Transverse colon (tissue), 4 donors: ENCODE measurements around the gene KLHL36. TPM values are rescaled to one million over a fixed set of nuclear protein-coding genes. Genes with fewer than 3 reads are reported as not detected.
A peak's percentile ranks its signal among the peaks of the same experiment; 100 is the strongest.

Experiments used
- DNase-seq: peaks from one replicate; pipeline ENCODE4 v3.0.0-alpha.2; 2019
- H3K27ac ChIP-seq, 4 donors: fragments of 200-600 bp; sonication (generic); 2 replicates each; pipeline ENCODE4 v1.5.1; 2016 to 2018; ENCODE audit warnings: inconsistent platforms in 4 of 4
- H3K27me3 ChIP-seq: fragments of 200-600 bp; sonication (generic); 2 replicates; pipeline ENCODE4 v1.5.1; 2017; ENCODE audit warnings: inconsistent platforms
- H3K36me3 ChIP-seq, 4 donors: fragments of 200-600 bp; sonication (generic); 2 replicates each; pipeline ENCODE4 v1.5.1; 2017 to 2019; ENCODE audit warnings: inconsistent platforms in 4 of 4
- H3K4me1 ChIP-seq, 4 donors: fragments of 200-600 bp; sonication (generic); 2 replicates each; pipeline ENCODE4 v1.5.1; 2017 to 2020; ENCODE audit warnings: inconsistent platforms in 4 of 4
- H3K4me3 ChIP-seq, 4 donors: fragments of 200-600 bp; sonication (generic); 1 replicate in 1 of 4; 2 replicates in 3 of 4; pipeline versions ENCODE4 v1.5.1 to v1.6.1; 2017 to 2019; ENCODE audit warnings: inconsistent platforms in 4 of 4
- H3K9me3 ChIP-seq, 2 donors: fragments of 200-600 bp; sonication (generic); 2 replicates each; pipeline ENCODE4 v1.5.1; 2017 to 2019; ENCODE audit warnings: inconsistent platforms in 2 of 2
- EP300 ChIP-seq: sonication (generic); formaldehyde crosslinking; IDR thresholded peaks from one replicate; pipeline ENCODE4 v1.6.1; 2017; ENCODE audit warnings: antibody characterized with exemption, low read depth
- POLR2A ChIP-seq: fragments of 450-650 bp; IDR thresholded peaks from one replicate; pipeline ENCODE4 v1.6.1; 2016; ENCODE audit warnings: antibody characterized with exemption, mild to moderate bottlenecking, moderate library complexity
- POLR2AphosphoS5 ChIP-seq, 3 donors: sonication (generic); formaldehyde crosslinking; IDR thresholded peaks; one replicate each; pipeline ENCODE4 v1.6.1; 2016; ENCODE audit warnings: antibody characterized with exemption in 3 of 3
- WGBS, 2 donors: methylation state at CpG; one replicate each; pipeline ENCODE4 v1.1.5; 2018; ENCODE audit warnings: low coverage in 1 of 2; 5-methylcytosine and 5-hydroxymethylcytosine counted together
- in situ Hi-C, 4 donors: fragments of 200-750 bp; cut with MboI; loops; one replicate each; pipeline versions ENCODE4 v1.15.0 to v1.15.1; 2017; ENCODE audit warnings: low sequenced_read_pairs in 3 of 4, low pct_ligation_motif_present in 1 of 4, low pct_unique_long_range_greater_than_20kb in 1 of 4
- intact Hi-C: fragments of 100-400 bp; cut with DNase I; formaldehyde crosslinking; loops from one replicate; pipeline ENCODE4 v1.15.1; 2023; ENCODE audit warnings: low total_unique reads
- total RNA-seq, 4 donors: library from RNA; depleted of rRNA; stranded (reverse); fragments of >200 nt; gene quantifications; one replicate each; pipeline ENCODE4 v1.1.0, GENCODE V29; 2016
- TF ChIP-seq, protein P1 (sequence below), 5 experiments: fragments of 200-600 bp in 3 of 5; fragments of 450-650 bp in 2 of 5; sonication (generic) in 3 of 5; IDR thresholded peaks; 1 replicate in 2 of 5; 2 replicates in 3 of 5; pipeline ENCODE4 v1.5.1; 2016 to 2017; ENCODE audit warnings: antibody characterized with exemption in 5 of 5, inconsistent platforms in 3 of 5, mild to moderate bottlenecking in 2 of 5, moderate library complexity in 1 of 5

The KLHL36 gene
- total RNA-seq, 4 donors from 2014 or later: 38.0 to 75.5 (median 66.7) TPM

DNA sequence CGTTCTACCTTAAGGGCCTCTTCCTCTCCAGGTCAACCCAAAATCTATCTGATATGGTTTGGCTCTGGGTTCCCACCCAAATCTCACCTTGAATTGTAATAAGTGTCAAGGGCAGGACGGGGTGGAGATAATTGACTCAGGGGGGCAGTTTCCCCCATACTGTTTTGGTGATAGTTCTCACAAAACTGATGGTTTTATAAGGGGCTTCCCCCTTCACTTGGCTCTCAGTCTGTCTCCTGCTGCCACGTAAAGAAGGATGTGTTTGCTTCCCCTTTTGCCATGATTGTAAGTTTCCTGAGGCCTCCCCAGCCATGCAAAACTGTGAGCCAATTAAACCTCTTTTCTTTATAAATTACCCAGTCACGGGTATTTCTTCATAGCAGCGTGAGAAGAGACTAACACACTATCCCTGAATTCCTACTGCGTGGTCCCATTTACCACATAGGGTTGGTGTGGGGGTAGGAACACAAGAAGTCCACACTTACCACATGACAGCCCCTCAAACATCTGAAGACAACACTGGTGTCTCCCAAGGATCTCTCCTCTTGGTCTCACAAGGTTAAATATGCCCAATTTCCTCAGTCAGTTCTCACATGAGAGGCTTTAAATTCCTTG is 38.6 kb upstream of the KLHL36 start:
- WGBS, 2 donors: 75% methylated on average over 6 of the region's 6 CpGs; no CpG with 5 or more reads in 1 of the 2 donors
- intact Hi-C loops: no loop called here
- H3K4me1 ChIP-seq: peaks cover 6 to 31% (median 10%) of the 10 kb centered on the region in 4 donors
- no peaks in the 10 kb centered on the region for H3K9me3 ChIP-seq
- no peak overlapping the region for H3K4me3 ChIP-seq
- H3K27me3 ChIP-seq: no peaks in the 10 kb centered on the region
- DNase-seq: no peak
- H3K27ac ChIP-seq: peak overlapping the region; percentile 7 to 41 (median 30)
- in situ Hi-C loops: no loop called here
- H3K36me3 ChIP-seq: no peaks in the 10 kb centered on the region
- no peak for TF ChIP-seq POLR2AphosphoS5 (IDR thresholded peaks at IDR 0.05)
- no peak for TF ChIP-seq EP300
- no peak for TF ChIP-seq POLR2A
- TF ChIP-seq, protein P1, sequence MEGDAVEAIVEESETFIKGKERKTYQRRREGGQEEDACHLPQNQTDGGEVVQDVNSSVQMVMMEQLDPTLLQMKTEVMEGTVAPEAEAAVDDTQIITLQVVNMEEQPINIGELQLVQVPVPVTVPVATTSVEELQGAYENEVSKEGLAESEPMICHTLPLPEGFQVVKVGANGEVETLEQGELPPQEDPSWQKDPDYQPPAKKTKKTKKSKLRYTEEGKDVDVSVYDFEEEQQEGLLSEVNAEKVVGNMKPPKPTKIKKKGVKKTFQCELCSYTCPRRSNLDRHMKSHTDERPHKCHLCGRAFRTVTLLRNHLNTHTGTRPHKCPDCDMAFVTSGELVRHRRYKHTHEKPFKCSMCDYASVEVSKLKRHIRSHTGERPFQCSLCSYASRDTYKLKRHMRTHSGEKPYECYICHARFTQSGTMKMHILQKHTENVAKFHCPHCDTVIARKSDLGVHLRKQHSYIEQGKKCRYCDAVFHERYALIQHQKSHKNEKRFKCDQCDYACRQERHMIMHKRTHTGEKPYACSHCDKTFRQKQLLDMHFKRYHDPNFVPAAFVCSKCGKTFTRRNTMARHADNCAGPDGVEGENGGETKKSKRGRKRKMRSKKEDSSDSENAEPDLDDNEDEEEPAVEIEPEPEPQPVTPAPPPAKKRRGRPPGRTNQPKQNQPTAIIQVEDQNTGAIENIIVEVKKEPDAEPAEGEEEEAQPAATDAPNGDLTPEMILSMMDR (IDR thresholded peaks at IDR 0.05): no peak

DNA sequence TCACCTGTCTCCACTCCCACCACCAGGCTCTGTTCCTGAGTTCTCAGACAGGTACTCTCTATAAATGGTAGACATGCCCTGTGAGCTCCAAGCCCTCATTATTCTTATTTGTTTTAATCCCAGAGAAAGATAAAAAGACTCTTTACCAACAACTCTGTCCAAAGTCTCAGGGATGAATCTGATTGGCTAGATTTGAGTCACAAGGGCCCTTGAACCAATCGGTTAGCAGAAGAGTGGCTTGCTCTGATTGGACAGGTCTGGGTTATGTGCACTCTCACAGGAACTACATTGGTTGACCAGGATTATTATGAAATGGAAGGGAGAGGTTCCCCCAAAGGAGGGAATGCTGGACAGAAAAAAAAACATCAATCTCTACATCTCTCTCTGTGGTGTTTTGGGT is 37.9 kb upstream of the KLHL36 start:
- in situ Hi-C loops (no loop called here), intact Hi-C loops (no loop called here)
- H3K27me3 ChIP-seq: no peaks in the 10 kb centered on the region
- H3K4me3 ChIP-seq: no peak overlapping the region
- H3K9me3 ChIP-seq: no peaks in the 10 kb centered on the region
- no peak for DNase-seq
- H3K36me3 ChIP-seq: no peaks in the 10 kb centered on the region
- peak overlapping the region in 1 of 4 donors; percentile 10 for H3K27ac ChIP-seq
- 74 to 100% methylated on average over 1 of the region's 1 CpG for WGBS, 2 donors
- peaks cover 6 to 32% (median 12%) of the 10 kb centered on the region in 4 donors for H3K4me1 ChIP-seq
- TF ChIP-seq POLR2AphosphoS5 (IDR thresholded peaks at IDR 0.05) (no peak), EP300 (no peak), POLR2A (no peak)
- TF ChIP-seq, protein P1 (IDR thresholded peaks at IDR 0.05): no peak

DNA sequence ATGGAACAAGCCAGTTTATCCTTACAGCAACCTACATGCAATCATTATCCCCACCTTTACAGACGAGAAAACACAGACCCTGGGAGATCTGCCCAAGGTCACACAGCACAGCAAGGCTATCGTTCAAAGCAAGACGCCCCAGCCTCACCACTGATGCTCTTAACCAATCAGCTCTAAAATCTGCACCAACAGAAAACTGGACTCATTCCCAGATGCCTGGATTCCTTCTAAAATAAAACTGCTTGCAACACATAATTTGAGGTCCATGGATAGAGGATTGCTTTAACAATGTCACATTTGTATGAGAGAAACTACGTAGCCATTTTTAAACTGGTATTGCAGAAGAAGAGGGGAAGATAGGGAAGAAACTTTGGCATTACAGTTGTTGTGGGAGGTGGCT is 37.3 kb upstream of the KLHL36 start:
- no peak for DNase-seq
- H3K27me3 ChIP-seq: no peaks in the 10 kb centered on the region
- H3K4me3 ChIP-seq: no peak overlapping the region
- WGBS, 2 donors: 52 to 83% methylated on average over 3 to 4 of the region's 4 CpGs
- H3K4me1 ChIP-seq: peaks cover 6 to 34% (median 14%) of the 10 kb centered on the region in 4 donors
- no peaks in the 10 kb centered on the region for H3K9me3 ChIP-seq
- no peaks in the 10 kb centered on the region for H3K36me3 ChIP-seq
- intact Hi-C loops (no loop called here), in situ Hi-C loops (no loop called here)
- TF ChIP-seq, protein P1 (IDR thresholded peaks at IDR 0.05): no peak
- TF ChIP-seq POLR2AphosphoS5 (IDR thresholded peaks at IDR 0.05) (no peak), EP300 (no peak), POLR2A (no peak)
- H3K27ac ChIP-seq: peak overlapping the region; percentile 7 to 58 (median 36)

DNA sequence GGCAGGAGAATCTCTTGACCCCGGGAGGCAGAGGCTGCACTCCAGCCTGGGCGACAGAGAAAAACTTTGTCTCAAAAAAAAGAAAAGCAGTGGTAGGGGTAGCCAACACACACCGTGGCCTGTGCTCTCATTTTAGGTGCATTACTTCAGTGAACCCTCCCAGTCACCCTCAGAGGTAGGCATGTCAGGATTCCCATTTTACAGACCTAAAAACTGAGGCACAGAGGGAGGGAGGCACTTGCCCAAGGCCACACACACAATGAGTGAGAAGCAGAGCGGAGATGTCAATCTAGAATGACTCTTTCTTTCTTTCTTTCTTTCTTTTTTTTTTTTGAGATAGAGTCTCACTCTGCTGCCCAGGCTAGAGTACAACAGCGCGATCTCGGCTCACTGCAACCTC is 35.6 kb upstream of the KLHL36 start:
- intact Hi-C loops (no loop called here), in situ Hi-C loops (no loop called here)
- Histone ChIP-seq H3K27ac (no peak overlapping the region), H3K36me3 (no peaks in the 10 kb centered on the region), H3K9me3 (no peaks in the 10 kb centered on the region), H3K4me3 (no peak overlapping the region), H3K27me3 (no peaks in the 10 kb centered on the region), H3K4me1 (peaks cover 6 to 46% (median 26%) of the 10 kb centered on the region in 4 donors)
- DNase-seq: no peak
- 95 to 100% methylated on average over 4 to 7 of the region's 7 CpGs for WGBS, 2 donors
- TF ChIP-seq POLR2A: no peak
- TF ChIP-seq, protein P1 (IDR thresholded peaks at IDR 0.05): no peak
- no peak for TF ChIP-seq EP300
- TF ChIP-seq POLR2AphosphoS5 (IDR thresholded peaks at IDR 0.05): no peak
